ENCODE measurements around the gene QRICH2.

Gene QRICH2

GRCh38 chr17:76277300-76278267 is 30.5 kb downstream of the QRICH2 start:
- Histone ChIP-seq H3K4me1 (ENCODE audit: control insufficient read depth, insufficient read depth, low read length, poor library complexity, severe bottlenecking) (no peaks in the 10 kb centered on the region), H3K36me3 (ENCODE audit: control insufficient read depth, insufficient read depth, low read length) (no peaks in the 10 kb centered on the region), H3K27ac (ENCODE audit: low read depth, low read length, severe bottlenecking) (no peak overlapping the region), H3K4me3 (ENCODE audit: extremely low read depth, insufficient read depth, low read length, poor library complexity, severe bottlenecking) (no peak overlapping the region), H3K9me3 (ENCODE audit: control insufficient read depth, low read length) (no peaks in the 10 kb centered on the region)
- WGBS, 2 experiments (ENCODE audit: insufficient coverage in 2 of 2) = 96% methylated on average over 27 to 31 of the region's 31 CpGs

- Histone ChIP-seq H3K36me3 (ENCODE audit: control insufficient read depth, insufficient read depth, low read length) (no peaks in the 10 kb centered on the region), H3K27ac (ENCODE audit: low read depth, low read length, severe bottlenecking) (no peak overlapping the region), H3K4me1 (ENCODE audit: control insufficient read depth, insufficient read depth, low read length, poor library complexity, severe bottlenecking) (peaks cover 6% of the 10 kb centered on the region), H3K9me3 (ENCODE audit: control insufficient read depth, low read length) (no peaks in the 10 kb centered on the region), H3K4me3 (ENCODE audit: extremely low read depth, insufficient read depth, low read length, poor library complexity, severe bottlenecking) (no peak overlapping the region)
- 92 to 94% methylated on average over 15 to 19 of the region's 19 CpGs for WGBS, 2 experiments (ENCODE audit: insufficient coverage in 2 of 2)
Measured at GRCh38 chr17:76276461-76277299, 31.4 kb downstream of the QRICH2 start.

- Histone ChIP-seq H3K9me3 (ENCODE audit: control insufficient read depth, low read length) (no peaks in the 10 kb centered on the region), H3K4me1 (ENCODE audit: control insufficient read depth, insufficient read depth, low read length, poor library complexity, severe bottlenecking) (peaks cover 12% of the 10 kb centered on the region), H3K4me3 (ENCODE audit: extremely low read depth, insufficient read depth, low read length, poor library complexity, severe bottlenecking) (no peak overlapping the region), H3K36me3 (ENCODE audit: control insufficient read depth, insufficient read depth, low read length) (peaks cover 6% of the 10 kb centered on the region), H3K27ac (ENCODE audit: low read depth, low read length, severe bottlenecking) (no peak overlapping the region)
- 94 to 97% methylated on average over 7 of the region's 11 CpGs for WGBS, 2 experiments (ENCODE audit: insufficient coverage in 2 of 2)
Measured at GRCh38 chr17:76276069-76276431, 32.0 kb downstream of the QRICH2 start.

GRCh38 chr17:76275382-76276068 is 32.6 kb downstream of the QRICH2 start:
- Histone ChIP-seq H3K36me3 (ENCODE audit: control insufficient read depth, insufficient read depth, low read length) (peaks cover 11% of the 10 kb centered on the region), H3K4me3 (ENCODE audit: extremely low read depth, insufficient read depth, low read length, poor library complexity, severe bottlenecking) (no peak overlapping the region), H3K4me1 (ENCODE audit: control insufficient read depth, insufficient read depth, low read length, poor library complexity, severe bottlenecking) (peaks cover 12% of the 10 kb centered on the region), H3K27ac (ENCODE audit: low read depth, low read length, severe bottlenecking) (no peak overlapping the region), H3K9me3 (ENCODE audit: control insufficient read depth, low read length) (no peaks in the 10 kb centered on the region)
- 96 to 97% methylated on average over 15 to 20 of the region's 22 CpGs for WGBS, 2 experiments (ENCODE audit: insufficient coverage in 2 of 2)

GRCh38 chr17:76274112-76274956 is 33.7 kb downstream of the QRICH2 start:
- Histone ChIP-seq H3K4me3 (ENCODE audit: extremely low read depth, insufficient read depth, low read length, poor library complexity, severe bottlenecking) (no peak overlapping the region), H3K9me3 (ENCODE audit: control insufficient read depth, low read length) (no peaks in the 10 kb centered on the region), H3K4me1 (ENCODE audit: control insufficient read depth, insufficient read depth, low read length, poor library complexity, severe bottlenecking) (peaks cover 13% of the 10 kb centered on the region), H3K36me3 (ENCODE audit: control insufficient read depth, insufficient read depth, low read length) (peaks cover 20% of the 10 kb centered on the region), H3K27ac (ENCODE audit: low read depth, low read length, severe bottlenecking) (peak overlapping the region; percentile 36)
- WGBS, 2 experiments (ENCODE audit: insufficient coverage in 2 of 2) = 86 to 88% methylated on average over 12 to 15 of the region's 21 CpGs

GRCh38 chr17:76273445-76274111 is 34.5 kb downstream of the QRICH2 start:
- Histone ChIP-seq H3K36me3 (ENCODE audit: control insufficient read depth, insufficient read depth, low read length) (peaks cover 24% of the 10 kb centered on the region), H3K27ac (ENCODE audit: low read depth, low read length, severe bottlenecking) (peak overlapping the region; percentile 36)
- WGBS, 2 experiments (ENCODE audit: insufficient coverage in 2 of 2) = 92% methylated on average over 23 to 24 of the region's 26 CpGs

GRCh38 chr17:76272541-76273444 is 35.3 kb downstream of the QRICH2 start:
- peaks cover 27% of the 10 kb centered on the region for H3K4me1 ChIP-seq (ENCODE audit: control insufficient read depth, insufficient read depth, low read length, poor library complexity, severe bottlenecking)
- H3K27ac ChIP-seq (ENCODE audit: low read depth, low read length, severe bottlenecking) = peak overlapping the region; percentile 13
- WGBS, 2 experiments (ENCODE audit: insufficient coverage in 2 of 2) = 86 to 93% methylated on average over 5 to 17 of the region's 19 CpGs

More at GRCh38 chr17:76273445-76274111, 34.5 kb downstream of the QRICH2 start:
- Histone ChIP-seq H3K4me1 (ENCODE audit: control insufficient read depth, insufficient read depth, low read length, poor library complexity, severe bottlenecking) (peaks cover 19% of the 10 kb centered on the region), H3K9me3 (ENCODE audit: control insufficient read depth, low read length) (no peaks in the 10 kb centered on the region), H3K4me3 (ENCODE audit: extremely low read depth, insufficient read depth, low read length, poor library complexity, severe bottlenecking) (no peak overlapping the region)

GRCh38 chr17:76271669-76272540 is 36.2 kb downstream of the QRICH2 start:
- Histone ChIP-seq H3K4me3 (ENCODE audit: extremely low read depth, insufficient read depth, low read length, poor library complexity, severe bottlenecking) (no peak overlapping the region), H3K4me1 (ENCODE audit: control insufficient read depth, insufficient read depth, low read length, poor library complexity, severe bottlenecking) (peaks cover 35% of the 10 kb centered on the region), H3K9me3 (ENCODE audit: control insufficient read depth, low read length) (no peaks in the 10 kb centered on the region), H3K27ac (ENCODE audit: low read depth, low read length, severe bottlenecking) (peak overlapping the region; percentile 13), H3K36me3 (ENCODE audit: control insufficient read depth, insufficient read depth, low read length) (peaks cover 41% of the 10 kb centered on the region)
- WGBS, 2 experiments (ENCODE audit: insufficient coverage in 2 of 2) = 79 to 81% methylated on average over 28 to 34 of the region's 38 CpGs

More at GRCh38 chr17:76272541-76273444, 35.3 kb downstream of the QRICH2 start:
- no peaks in the 10 kb centered on the region for H3K9me3 ChIP-seq (ENCODE audit: control insufficient read depth, low read length)
- H3K4me3 ChIP-seq (ENCODE audit: extremely low read depth, insufficient read depth, low read length, poor library complexity, severe bottlenecking) = no peak overlapping the region
- H3K36me3 ChIP-seq (ENCODE audit: control insufficient read depth, insufficient read depth, low read length) = peaks cover 32% of the 10 kb centered on the region
